Neural progenitor cell (in vitro differentiated cells): ENCODE data around the gene CEP170.

Experiments
- CTCF ChIP-seq: fragments of 200-600 bp; sonication (generic); IDR thresholded peaks from 2 replicates; pipeline ENCODE4 v1.5.1; 2017; ENCODE audit warnings: antibody characterized with exemption, mild to moderate bottlenecking
- EZH2 ChIP-seq: fragments of 200-600 bp; sonication (generic); IDR thresholded peaks from 2 replicates; pipeline ENCODE4 v1.6.1; 2017; ENCODE audit warnings: antibody characterized with exemption, mild to moderate bottlenecking, moderate library complexity

GRCh38 chr1:243292117-243292516 is 37.0 kb upstream of the CEP170 start:
- TF ChIP-seq CTCF (no peak), EZH2 (no peak)
